DOHH2 (cell line): Measurements from ENCODE around the gene HMCN2.

ENCODE experiments used
- CTCF ChIP-seq: fragments of 200-600 bp; sonication (generic); IDR thresholded peaks from one replicate; pipeline ENCODE4 v1.5.1; 2014; ENCODE audit warnings: antibody characterized with exemption, mild to moderate bottlenecking, low read depth, low read length; ENCODE audit not compliant: poor library complexity, severe bottlenecking
- EZH2phosphoT487 ChIP-seq: fragments of 200-600 bp; sonication (generic); IDR thresholded peaks from 2 replicates; pipeline ENCODE4 v1.6.1; 2017; ENCODE audit warnings: borderline replicate concordance, mild to moderate bottlenecking, antibody characterized with exemption, low read length, moderate library complexity, mixed read lengths

- TF ChIP-seq CTCF (no peak), EZH2phosphoT487 (no peak)
Observed at GRCh38 chr9:130307667-130307943, 42.0 kb downstream of the HMCN2 start.
